ENCODE measurements around the gene PHACTR2.

The PHACTR2 gene

DNA sequence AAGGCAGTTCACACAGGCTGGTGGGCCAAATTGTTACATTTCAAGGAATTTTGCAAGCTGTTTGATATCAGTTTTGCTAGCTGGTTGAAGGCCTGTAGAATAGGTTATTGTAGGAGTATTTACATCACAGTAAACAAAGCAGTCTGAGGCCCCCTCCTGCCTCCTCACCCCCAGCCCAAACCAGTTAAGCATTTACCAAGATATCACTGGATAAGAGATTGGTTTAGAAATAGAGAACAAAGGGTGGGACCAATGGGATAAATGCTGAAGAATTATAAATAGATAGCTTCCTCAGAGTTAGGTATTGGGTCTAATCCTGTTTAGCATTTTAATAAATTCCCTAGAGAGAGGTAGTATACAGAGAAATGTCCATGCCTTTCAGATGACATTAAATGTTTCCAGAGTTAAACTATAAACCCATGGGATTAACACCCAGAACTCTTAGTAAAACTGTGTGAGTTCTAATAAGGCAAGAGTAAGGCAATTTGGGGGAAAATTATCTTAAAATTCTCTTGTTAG, 2.3 kb upstream of the PHACTR2 start:
- no peak for DNase-seq (ENCODE audit: low spot score)

- no peak for DNase-seq (ENCODE audit: low spot score)
Measured at GRCh38 chr6:143675946-143676345, 1.8 kb upstream of the PHACTR2 start.

GRCh38 chr6:143676437-143677045, 1.2 kb upstream of the PHACTR2 start:
- DNase-seq (ENCODE audit: low spot score), result no peak

DNA sequence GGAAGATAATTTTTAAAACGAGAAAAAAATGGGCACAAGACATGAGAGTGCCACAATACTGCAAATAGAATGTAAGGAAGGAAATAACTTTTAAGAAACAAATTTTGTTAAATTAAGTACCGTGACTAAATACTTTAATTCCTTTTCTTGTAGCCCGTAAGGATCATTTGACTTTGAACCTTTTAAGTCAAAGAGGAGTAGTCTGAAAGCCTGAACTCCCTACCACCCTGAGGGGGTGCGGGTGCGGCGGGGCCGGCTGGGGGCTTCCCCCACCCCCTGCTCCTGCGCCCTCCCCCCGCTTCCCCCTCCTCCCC, 231 bp upstream of the PHACTR2 start:
- DNase-seq (ENCODE audit: low spot score), result no peak

DNA sequence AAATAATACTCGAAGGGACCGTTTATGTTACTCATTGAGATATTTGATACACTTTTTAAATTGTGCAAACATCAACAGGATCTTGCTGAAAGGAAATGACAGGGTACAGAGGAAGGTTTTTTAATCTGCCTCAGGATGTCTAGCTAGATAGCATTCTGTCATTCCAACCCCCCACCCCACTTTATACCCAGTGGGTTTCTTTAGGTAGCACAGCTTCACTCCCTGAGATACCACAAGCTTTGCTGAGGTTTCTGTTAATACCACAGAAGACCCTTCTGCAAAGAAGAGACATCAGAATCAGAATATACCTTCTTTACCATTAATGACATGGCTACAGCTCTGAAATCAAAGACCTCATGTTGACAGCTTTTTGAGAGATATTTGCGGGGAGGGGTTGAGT, 1.3 kb downstream of the PHACTR2 start:
- no peak for DNase-seq (ENCODE audit: low spot score)

DNA sequence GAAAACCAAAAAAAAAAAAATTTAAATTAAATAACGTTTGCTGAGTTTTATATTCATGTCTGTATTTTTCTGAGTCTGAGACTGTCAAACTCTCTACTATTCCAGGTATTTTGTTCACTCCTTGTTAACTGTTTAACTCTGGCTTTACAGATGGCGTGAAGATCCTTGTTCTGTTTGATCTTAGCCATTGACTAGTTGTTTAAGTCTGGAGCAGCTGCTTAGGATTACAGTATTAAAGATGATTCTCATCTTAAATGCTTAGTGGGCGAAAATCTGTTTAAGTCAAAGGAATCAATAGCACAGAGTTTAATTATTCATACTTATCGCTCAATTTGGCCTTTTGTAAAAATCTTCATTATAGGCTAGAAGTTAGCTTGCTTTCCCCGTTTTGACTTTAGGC, 2.4 kb downstream of the PHACTR2 start:
- no peak for DNase-seq (ENCODE audit: low spot score)

GRCh38 chr6:143682805-143683204, 5.0 kb downstream of the PHACTR2 start:
- DNase-seq (ENCODE audit: low spot score), result no peak

- no peak for DNase-seq (ENCODE audit: low spot score)
Measured at GRCh38 chr6:143684486-143684885, 6.7 kb downstream of the PHACTR2 start.

DNA sequence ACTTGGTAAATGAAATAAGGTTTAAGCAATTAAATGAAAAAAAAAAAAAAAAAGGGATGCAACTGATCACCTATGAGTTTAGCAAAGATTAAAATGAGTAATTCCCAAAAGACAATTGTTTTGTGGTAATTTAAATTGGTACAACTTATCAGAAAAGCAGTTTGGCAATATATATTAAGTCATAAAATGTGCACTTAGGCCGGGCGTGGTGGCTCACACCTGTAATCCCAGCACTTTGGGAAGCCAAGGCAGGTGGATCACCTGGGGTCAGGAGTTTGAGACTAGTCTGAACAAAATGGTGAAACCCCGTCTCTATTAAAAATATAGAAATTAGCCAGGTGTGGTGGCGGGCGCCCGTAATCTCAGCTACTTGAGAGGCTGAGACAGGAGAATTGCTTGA, 7.9 kb downstream of the PHACTR2 start:
- DNase-seq (ENCODE audit: low spot score), result no peak

- no peak for DNase-seq (ENCODE audit: low spot score)
Measured at GRCh38 chr6:143687591-143687990, 9.8 kb downstream of the PHACTR2 start.

- DNase-seq (ENCODE audit: low spot score), result no peak
Measured at GRCh38 chr6:143688681-143689080, 10.9 kb downstream of the PHACTR2 start.

DNA sequence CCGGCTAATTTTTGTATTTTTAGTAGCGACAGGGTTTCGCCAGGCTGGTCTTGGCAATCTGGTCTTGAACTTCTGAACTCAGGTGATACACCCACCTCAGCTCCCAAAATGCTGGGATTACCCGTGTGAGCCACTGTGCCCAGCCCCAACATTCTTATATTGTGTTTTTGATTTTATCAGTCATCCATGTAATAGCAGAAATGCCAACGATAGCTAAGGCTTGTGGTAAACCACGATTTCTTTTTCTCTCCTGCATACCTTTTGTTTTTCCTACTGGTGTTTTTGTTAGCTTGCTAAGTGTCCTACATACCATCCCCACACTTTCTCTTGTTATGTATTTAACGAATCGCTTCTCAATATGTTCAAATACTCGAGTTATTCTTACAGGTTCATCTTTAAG, 12.1 kb downstream of the PHACTR2 start:
- no peak for DNase-seq (ENCODE audit: low spot score)

DNA sequence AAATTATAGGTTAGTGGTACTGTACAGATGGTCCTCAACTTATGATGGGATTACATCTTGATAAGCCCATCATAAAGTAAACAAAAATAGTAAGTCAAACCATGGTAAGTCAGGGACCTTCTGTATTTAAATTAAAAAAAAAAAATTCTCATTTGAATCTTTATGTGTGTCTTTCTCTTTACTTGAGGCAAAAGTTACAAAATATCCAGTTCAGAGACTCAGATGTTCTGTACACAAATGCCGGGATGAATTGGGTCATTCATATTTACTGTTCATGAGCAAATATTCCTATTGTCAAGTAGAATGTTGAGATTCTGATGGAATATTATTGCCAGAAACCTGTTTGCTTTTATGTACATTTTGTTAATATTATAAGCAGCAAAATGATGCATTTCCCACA, 13.4 kb downstream of the PHACTR2 start:
- no peak for DNase-seq (ENCODE audit: low spot score)

DNA sequence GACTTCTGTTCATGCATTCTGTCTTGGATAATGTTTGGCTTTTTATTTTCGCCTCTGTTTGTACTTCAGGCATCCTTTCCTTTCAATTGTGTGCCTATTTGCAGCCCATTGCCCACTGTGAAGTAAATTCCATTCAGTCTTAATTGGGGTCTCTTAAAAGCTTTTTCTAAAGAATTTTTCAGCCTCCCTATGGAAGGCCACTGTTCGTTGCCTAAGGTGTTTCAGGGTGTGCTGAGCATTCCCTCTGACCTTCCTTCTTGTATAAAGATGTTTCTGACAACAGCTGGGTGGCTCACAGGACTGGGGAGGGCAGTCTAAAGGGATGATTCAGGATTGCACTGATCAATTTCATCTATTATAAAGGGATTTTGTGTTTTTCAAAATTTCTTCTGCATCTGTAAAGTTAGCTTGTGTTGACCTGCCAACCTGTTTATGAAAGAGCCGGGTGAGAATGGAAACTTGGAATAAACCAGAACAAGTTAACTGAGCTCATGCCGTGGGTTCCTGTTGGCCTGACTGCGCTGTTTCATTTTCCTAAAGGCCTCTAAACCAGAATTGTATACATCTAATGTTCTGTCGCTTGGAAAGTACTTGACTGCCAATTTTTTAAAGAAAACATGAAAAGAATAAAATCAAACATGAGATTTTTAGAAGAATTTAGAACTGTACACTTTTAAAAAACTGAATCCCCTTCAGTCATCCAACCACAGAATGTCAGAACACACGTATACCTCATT, 14.3 kb downstream of the PHACTR2 start:
- DNase-seq (ENCODE audit: low spot score), result no peak

- no peak for DNase-seq (ENCODE audit: low spot score)
Measured at GRCh38 chr6:143692696-143693095, 14.9 kb downstream of the PHACTR2 start.

GRCh38 chr6:143694013-143694412, 16.2 kb downstream of the PHACTR2 start:
- DNase-seq (ENCODE audit: low spot score), result no peak

DNA sequence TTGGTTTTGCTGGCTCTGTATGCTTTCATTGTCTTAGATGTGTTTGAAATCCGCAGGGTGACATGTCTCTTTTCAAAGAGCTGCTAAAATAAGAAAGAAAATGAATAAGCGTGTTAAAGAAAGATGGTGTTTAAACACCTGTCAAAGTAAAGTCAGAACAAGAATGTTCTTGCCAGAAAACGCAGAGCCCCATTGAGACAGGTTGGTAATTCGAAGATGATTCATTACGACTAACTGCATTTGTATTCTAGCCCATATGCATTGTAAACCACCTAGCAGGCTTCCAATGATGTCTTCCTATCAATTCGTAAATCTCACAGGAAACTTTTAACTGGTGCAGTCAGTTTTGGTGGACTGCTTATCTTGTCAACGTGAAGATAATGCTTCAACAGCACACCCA, 16.8 kb downstream of the PHACTR2 start:
- no peak for DNase-seq (ENCODE audit: low spot score)

DNA sequence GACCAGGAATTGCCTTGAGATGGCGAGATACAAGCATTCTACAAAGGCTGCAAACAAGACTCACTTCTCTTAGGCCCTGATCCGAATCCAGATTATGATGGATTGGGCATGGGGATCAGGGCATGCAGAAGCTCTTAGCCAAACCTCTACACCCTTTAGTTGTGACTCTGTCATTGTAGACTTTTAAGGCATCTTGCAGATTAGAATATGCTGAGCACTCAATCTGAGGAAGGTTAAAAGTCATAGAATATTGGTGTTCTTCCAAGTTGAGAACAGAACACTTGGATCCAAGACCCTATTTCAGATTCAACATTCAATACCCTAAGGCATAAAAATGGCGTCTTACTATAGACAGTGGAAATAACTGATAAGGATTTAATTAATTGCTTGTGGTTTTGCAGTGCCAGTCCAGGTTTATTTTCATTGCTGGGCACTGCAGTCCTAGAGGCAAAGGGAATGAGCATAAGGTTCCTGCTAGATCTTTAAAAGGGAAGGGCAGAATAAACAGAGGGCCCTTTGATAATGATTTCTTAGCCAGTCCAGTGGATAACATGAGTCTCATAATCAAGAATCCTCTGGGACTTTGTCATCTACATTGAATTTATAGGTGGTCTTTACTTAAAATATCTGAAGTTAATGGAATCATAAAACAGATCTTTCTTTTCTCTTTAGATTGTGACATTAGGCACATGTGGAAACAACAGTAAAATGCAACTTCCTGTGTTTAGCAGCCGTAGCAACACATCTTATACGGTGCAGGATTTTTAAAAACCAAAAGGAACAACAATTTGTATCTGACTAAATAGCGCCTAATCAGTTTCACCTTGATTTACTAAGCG, 17.6 kb downstream of the PHACTR2 start:
- no peak for DNase-seq (ENCODE audit: low spot score)

DNA sequence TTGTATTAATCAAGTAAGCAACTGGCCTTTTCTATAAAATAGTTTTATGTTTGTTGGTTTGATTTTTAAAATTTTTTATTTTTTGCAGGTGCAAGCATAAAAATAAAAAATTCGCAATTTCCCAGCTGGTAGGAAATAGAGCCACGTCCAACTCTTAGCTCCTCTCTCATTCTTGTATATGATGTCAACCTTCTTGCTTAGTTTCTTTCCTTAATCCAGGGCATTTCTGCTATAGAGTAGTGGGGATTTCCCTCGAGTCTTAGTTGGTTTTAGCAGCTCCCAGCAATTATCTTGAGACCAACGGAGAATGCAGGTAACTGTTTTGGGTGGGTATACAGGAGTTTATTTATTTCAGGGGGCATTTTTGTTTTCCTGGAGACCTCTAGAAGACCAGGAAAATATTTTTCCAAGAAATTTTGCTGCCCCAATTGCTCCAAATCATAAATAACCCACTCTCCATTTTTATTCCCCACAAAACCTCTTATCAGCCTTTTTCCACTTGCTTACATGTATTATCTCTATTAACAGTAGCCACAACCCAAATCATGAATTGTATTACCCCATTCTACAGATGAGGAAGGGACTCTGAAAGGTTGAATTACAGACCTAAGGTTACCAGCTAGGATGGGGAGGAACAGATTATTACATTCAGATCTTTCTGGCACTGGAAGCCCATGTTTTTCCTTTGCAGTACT, 18.4 kb downstream of the PHACTR2 start:
- DNase-seq (ENCODE audit: low spot score), result no peak

GRCh38 chr6:143696664-143697000, 18.9 kb downstream of the PHACTR2 start:
- DNase-seq (ENCODE audit: low spot score), result no peak

DNA sequence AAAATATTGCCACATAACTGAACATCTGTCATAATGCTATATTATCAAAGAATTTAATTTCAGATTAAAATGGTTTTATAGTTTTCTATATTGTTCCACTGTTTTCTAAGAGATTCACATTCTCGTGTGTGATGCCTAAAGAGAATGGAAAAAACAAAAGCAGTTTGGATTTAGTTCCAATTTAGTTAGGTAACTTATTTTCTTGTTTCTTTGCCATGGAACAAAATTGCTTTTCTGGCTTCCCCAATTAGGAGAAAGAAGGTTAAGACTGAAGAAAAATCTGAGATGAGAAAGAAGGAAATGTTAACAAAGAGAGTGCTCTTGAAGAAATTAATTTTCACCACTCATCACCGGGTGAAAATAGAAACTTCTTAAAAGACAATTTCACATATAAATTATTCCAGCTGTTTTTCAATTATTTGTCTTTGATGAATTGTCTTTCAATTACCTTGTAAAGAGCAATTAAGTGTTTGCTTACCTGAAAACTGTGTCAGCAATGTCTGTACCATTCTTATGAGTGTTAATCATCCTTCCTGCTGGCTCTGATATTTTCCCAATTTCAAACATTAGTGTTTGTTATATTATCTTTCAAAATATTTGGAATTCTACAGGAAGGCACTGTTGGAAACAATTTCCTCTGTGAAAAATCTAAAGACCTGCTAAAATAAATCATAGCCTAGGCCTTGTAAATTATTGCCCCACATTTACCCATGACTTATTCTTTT, 19.5 kb downstream of the PHACTR2 start:
- DNase-seq (ENCODE audit: low spot score), result no peak

GRCh38 chr6:143698329-143698728, 20.6 kb downstream of the PHACTR2 start:
- no peak for DNase-seq (ENCODE audit: low spot score)
